ENCODE measurements around the gene CHTF18.
"Not testable (repeated sequence)": the region's sequence is repeated elsewhere in the genome, so short reads cannot be mapped to it uniquely, and the experiment has no call there.

The CHTF18 gene

DNA sequence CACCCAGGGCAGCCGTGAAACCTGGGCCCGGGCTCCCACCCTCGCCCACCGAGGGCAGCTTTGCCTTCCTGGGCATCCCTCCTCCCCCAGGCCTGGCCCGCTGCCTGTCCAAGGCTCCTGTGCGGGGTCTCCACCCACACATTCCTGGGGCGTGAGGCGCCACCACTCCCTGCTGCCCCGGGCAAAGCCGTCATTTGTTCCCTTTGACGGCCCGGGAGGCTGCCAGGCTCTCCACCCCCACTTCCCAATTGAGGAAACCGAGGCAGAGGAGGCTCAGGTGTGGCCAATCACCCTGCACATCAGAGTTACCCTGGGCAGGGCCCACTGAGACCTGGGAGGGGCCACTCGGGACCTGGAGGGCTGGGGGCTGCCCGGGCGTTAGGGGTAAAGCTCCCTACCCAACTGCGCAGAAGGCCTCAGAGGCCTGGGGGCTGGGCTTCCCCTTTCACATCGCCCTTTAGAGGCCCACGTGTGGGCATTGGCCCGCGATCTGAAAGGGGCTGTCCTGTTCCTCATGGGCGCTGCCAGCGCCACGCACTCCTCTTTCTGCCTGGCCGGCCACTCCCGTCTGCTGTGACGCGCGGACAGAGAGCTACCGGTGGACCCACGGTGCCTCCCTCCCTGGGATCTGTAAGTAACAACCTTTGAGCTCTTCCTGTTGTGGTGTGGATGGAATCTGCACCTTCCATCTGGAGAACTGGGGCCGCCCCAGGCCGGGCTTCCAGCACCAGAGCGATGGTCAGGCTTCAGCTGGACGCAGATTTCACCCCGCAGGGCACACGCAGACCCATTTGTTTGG is 27.7 kb upstream of the CHTF18 start, which contains the start of gene MSLN:
Gene MSLN (plus strand): TSS at position 190 of the 799 bp plus-strand sequence. CDS start 1,947 bp downstream, outside the sequence.
- DNase-seq, result no peak

DNA sequence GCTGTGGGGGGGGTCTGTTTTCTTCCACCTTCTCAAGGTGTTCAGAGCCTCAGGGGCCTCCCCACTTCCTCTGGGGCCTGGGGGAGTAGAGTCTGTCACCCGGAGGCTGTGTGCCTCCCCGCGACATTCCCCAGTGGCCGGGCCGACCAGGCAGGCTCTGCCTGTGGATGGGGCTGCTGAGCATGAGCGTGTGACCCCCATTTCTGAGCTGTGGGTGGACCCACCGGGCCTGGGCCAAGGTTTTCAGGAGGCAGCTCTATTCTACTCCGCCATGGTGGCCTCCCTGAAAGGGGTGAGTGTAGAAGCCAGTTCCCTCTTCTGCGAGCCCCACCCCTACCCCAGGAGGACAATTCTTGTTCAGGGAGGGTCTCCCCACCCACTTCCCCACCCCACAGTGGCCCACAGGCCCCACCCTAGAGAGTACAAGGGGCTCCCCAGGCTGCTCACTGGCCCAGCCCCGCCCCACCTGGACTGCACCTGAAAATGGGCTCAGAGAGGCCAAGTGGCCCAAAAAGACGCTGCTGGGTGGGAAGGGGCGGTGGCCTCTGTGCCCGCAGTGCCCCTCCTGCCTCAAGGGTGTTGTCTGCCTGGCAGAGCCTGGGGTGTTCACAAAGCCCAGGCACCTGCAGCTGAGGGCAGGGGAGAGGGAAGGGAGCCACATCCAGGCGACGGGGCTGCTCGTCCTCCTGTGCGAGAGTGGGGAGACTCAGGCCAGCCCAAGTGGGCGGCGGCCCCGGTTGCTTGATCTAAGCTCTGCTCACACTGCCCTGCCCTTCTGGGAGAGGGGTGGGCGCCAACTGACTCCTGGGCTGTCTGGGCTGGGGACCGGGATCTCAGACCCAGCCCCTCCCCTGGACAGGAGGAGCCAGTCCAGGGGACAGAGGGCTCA is 26.6 kb upstream of the CHTF18 start:
- DNase-seq, result no peak

DNA sequence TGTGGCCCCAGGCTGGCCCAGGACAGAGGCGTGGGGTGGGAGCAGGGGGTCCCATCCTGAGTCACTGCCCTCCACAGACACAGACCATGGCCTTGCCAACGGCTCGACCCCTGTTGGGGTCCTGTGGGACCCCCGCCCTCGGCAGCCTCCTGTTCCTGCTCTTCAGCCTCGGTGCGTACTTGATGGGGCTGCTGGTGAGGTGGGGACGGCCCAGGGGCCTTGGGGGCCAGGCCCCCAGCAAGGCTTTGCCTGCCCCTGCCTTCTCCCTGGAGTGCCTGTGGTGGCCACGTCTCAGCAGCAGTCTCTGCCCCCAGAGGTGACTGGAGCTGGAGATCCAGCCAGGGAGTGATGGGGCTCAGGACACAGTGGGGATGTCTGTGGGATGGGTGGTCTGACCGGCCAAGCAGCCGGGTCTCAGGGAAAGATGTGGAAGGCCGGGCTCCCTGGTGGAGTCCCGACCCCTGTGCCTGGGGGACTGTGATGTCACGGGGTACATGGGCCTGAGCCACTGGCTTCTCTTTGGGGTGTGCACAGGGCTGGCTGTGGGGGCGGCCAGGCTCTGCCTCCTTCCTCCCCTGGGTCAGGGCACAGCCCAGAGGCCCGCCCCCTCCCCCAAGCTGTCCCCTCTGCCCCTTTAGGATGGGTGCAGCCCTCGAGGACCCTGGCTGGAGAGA is 25.7 kb upstream of the CHTF18 start:
- DNase-seq, result no peak

DNA sequence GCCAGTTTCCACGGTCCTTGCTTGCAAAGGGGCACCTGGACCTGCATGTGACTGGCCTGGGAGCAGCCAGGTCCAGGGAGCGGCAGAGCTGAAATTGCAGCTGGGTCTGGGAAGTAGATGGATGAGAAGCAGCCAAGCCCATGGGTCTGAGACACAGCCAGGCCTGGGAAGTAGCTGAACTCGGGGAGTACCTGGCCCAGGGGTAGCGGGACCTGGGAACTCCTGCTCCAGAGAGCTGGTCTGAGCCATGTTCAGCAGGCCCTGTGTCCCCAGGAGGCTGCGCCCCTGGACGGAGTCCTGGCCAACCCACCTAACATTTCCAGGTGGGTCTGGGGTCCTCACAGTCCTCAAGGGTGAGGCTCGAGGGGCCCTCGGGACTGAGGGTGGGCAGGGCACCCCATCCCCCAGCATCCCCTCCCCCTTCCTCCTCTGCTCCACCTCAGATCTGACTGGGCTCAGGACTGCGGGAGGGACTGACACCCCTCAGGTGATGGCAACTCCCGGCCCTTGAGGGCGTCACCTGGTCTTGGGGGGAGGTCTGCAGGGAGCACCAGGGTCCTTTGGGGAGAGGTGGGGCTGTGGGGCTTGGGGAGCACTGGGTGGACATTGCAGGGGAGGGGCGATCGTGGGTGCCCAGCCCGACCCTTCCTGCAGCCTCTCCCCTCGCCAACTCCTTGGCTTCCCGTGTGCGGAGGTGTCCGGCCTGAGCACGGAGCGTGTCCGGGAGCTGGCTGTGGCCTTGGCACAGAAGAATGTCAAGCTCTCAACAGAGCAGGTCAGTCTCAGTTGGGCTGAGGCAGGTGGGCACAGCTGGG is 24.8 kb upstream of the CHTF18 start:
- DNase-seq, result no peak

DNA sequence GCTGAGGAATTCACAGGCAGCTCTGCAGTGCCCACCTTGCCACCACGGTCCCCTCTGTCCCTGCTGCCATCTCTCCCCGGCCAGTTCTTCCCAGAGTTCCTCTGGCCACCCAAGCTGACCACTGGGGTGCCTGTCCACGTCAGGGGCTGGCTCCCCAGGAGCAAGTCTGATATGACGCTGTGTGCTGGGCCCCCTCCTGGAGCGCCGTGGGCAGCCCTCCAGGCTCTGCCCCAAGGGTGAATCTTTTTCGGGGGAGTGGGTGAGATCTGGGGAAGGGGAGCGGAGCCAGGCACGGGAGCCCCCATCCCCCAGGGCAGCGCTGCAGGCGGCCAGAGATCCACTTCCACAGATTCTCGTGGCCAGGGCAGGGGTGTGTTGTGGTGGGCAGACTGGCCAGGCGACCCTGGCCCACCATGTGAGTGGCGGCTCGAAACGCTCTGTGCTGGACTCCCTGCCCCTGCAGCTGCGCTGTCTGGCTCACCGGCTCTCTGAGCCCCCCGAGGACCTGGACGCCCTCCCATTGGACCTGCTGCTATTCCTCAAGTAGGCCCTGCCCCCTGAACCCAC is 24.2 kb upstream of the CHTF18 start:
- no peak for DNase-seq

DNA sequence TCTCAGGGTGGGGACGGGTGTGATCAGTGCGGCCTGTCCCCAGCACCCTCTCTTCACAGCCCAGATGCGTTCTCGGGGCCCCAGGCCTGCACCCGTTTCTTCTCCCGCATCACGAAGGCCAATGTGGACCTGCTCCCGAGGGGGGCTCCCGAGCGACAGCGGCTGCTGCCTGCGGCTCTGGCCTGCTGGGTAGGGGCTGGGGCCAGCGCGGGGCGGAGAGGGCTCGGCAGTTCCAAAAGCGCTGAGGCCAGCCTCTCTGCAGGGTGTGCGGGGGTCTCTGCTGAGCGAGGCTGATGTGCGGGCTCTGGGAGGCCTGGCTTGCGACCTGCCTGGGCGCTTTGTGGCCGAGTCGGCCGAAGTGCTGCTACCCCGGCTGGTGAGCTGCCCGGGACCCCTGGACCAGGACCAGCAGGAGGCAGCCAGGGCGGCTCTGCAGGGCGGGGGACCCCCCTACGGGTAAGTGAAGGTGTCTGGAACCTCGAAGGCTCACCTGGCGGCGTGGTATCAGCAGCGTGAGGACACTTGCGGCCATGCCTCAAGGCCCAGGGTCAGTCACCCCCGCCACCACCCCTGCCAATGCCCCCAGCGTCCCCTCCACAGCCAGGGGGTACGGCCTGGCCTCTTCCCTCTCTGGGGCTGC is 23.5 kb upstream of the CHTF18 start:
- DNase-seq, result no peak

DNA sequence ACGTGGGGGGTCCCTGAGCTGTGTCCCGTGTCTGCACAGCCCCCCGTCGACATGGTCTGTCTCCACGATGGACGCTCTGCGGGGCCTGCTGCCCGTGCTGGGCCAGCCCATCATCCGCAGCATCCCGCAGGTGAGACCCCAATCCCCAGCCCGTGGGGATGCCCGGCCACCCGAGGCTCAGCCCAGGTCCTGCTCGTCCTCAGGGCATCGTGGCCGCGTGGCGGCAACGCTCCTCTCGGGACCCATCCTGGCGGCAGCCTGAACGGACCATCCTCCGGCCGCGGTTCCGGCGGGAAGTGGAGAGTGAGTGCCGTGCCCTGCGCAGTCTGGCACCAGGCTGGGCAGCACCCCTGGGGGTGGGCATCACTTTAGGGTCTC is 22.9 kb upstream of the CHTF18 start:
- no peak for DNase-seq

DNA sequence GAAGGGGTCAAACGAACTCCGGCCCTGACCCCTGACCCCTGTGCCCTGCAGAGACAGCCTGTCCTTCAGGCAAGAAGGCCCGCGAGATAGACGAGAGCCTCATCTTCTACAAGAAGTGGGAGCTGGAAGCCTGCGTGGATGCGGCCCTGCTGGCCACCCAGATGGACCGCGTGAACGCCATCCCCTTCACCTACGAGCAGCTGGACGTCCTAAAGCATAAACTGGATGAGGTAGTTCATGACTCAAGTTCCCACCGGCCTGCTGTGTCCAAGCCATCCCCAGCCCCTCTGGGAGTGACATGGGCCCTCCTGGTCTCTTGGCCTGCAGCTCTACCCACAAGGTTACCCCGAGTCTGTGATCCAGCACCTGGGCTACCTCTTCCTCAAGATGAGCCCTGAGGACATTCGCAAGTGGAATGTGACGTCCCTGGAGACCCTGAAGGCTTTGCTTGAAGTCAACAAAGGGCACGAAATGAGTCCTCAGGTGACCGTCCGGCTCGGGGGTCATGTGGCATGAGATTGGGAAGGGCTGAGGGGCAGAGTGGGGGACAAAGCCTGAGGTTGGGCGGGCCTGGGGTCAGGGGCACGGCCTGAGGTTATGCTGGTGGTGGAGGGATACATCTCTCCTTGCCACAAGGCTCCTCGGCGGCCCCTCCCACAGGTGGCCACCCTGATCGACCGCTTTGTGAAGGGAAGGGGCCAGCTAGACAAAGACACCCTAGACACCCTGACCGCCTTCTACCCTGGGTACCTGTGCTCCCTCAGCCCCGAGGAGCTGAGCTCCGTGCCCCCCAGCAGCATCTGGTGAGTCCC is 22.2 kb upstream of the CHTF18 start:
- DNase-seq, result no peak

DNA sequence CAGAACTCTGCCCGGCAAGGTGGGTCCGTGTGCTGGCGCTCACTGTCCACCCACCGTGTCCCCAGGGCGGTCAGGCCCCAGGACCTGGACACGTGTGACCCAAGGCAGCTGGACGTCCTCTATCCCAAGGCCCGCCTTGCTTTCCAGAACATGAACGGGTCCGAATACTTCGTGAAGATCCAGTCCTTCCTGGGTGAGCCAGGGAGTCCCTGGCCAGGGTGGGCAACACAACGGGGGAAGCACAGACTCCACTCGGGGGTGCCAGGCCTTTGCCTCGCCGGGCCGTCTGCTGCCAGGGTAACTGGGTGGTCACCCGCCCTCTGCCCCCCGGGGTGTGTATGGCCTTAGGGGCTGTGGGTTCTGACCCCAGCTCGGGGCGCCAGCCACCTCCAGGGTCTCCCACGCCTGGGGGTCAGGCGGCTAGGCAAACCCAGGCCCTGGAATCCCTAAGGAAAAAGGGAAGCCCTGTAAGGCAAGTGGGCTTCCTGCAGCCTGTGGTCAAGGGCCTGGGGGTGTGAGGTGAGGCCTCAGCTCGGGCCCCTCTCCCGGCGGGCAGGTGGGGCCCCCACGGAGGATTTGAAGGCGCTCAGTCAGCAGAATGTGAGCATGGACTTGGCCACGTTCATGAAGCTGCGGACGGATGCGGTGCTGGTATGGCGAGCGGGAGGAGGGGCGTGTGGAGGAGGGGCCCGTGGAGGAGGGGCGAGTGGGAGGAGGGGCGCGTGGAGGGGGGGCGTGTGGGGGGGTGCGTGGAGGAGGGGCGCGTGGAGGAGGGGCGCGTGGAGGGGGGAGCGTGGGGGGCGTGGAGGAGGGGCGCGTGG is 21.4 kb upstream of the CHTF18 start:
- DNase-seq, result no peak

DNA sequence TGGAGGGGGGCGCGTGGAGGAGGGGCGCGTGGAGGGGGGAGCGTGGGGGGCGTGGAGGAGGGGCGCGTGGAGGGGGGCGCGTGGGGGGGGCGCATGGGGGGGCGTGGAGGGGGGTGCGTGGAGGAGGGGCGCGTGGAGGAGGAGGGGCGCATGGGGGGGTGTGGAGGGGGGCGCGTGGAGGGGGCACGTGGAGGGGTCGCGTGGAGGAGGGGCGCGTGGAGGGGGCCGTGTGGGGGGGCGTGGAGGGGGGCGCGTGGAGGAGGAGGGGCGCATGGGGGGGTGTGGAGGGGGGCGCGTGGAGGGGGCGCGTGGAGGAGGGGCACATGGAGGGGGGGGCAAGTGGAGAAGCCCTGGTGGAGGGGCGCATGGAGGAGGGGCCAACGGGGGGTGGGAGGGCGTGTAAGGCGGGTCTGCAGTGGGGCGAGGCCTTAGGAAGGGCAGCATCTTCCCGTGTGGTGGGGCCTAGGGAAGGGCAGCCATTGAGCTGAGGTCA is 20.6 kb upstream of the CHTF18 start:
- no peak for DNase-seq

DNA sequence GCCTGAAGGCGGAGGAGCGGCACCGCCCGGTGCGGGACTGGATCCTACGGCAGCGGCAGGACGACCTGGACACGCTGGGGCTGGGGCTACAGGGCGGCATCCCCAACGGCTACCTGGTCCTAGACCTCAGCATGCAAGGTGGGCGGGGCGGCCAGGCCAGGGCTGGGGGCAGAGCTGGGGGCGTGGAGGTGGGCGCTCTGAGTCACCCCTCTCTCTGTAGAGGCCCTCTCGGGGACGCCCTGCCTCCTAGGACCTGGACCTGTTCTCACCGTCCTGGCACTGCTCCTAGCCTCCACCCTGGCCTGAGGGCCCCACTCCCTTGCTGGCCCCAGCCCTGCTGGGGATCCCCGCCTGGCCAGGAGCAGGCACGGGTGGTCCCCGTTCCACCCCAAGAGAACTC is 20.0 kb upstream of the CHTF18 start:
- no peak for DNase-seq

DNA sequence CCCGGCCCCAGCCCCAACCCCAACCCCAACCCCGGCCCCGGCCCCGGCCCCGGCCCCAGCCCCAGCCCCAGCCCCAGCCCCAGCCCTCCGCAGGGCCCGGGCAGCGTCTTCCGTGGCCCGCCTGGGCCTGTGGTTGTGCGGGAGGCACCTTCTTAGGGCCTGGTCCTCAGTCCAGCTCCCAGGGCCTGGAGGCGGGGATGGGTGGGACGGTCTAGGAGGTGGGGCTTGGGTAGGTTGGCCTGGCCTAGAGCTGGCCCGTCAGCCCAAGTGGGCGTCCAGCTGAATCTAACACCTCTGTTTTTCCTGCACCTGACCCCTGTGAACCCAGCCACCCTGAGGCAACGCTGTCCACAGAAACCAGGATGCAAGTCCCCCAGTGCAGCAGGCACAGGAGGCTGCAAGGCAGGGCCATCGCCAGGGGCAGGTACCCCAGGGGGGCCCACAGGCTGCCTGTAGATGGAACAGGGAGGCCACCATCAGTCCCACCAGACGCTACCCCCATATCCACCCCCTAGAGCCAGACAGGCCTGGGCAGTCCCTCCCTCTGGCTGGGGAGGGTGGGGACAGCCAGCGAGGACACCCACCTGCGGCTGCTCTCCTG is 19.1 kb upstream of the CHTF18 start:
- DNase-seq, result no peak

DNA sequence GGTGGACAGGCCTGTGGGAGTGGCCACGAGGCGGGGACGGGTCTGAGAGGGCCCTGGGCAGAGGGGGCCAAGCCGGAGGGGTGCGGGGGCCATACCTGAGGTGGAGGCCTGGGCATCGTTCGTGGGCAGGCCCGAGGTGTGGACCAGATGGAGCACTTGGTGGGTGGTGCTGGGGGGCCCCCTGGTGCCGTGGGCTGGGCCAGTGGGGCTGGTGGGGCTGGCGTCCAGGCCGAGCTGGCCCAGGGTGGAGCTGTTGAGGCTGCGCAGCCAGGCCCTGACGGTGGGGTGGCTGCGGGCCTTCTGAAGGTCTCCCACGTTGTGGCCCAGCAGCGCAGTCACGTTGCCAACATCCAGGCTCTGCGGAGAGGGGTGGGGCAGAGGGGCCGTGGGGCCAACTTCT is 18.5 kb upstream of the CHTF18 start:
- no peak for DNase-seq

DNA sequence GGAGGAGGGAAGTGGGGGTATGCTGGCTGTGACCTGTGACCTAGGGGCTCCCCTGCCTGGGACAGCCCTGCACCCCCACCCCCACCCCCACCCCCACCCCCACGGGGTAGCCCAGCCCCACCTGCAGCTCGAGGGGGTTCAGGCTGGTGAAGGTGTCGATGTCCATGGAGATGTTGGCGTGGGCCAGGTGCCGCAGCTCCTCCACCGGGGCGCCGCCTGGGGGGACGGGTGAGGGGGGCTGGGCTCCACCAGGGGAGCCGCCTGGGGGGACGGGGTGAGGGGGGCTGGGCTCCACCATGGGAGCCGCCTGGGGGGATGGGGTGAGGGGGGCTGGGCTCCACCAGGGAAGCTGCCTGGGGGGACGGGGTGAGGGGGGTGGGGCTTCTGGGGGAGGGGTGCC is 18.0 kb upstream of the CHTF18 start:
- no peak for DNase-seq

DNA sequence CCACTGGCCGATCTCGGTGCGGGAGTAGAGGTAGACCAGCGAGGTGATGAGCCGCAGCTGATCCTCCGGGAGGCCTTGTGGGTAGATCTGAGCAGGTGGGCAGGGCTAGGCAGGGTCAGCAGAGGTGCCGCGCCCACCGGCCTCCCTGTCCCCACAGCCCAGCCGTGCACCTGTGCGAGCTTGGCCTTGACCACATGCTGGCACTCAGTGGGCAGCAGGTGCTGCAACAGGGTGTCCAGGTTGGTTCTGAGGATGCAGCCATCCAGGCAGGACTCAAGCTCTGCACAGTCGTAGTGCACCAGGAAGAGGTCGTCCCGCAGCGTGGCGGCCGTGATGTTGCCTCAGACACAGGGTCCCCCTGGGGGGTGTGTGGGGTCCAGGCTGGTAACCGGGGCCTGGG is 15.5 kb upstream of the CHTF18 start:
- no peak for DNase-seq

DNA sequence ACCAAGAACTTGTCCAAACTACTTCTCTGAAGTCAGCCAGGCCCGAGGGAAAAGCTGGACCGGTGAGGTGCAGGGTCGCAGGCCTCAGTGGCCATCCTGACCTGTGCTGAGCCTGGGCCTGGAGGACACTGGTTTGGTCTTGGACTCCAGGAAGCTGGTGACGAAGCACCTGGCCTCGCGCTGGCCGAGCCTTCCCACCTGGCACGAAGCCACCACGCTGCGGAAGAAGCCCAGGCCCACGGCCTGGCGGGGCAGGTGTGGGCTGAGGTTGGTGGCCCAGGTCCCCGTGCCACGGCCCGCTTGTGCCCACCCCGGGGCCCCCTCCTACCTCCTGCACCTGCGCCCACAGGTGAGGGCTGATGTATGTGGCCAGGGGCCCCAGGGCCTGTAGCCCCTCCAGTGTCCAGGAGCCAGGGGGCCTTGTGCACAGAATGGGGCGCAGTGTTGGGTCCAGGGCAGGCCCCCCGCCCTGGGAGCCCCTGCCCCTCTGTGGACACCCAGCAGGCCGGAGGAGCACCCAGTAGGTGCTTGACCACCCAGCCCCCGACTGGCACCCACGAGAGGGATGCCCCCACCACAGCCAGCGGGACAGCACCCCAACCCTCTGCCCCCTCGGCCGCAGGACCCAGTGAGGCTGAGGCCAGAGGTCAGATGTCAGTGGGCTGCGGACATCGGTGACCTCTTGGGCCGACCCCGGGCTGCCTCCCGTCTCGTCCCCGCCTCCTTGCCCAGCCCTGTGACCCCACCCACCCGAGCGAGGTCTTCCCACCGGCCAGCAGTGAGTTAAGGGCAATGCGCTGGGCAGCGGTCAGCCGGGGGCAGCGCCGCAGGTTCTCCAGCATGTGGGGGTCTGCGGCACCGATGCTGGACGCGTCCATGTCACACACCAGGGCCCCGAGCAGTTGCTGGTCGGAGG is 14.1 kb upstream of the CHTF18 start:
- DNase-seq, result no peak

DNA sequence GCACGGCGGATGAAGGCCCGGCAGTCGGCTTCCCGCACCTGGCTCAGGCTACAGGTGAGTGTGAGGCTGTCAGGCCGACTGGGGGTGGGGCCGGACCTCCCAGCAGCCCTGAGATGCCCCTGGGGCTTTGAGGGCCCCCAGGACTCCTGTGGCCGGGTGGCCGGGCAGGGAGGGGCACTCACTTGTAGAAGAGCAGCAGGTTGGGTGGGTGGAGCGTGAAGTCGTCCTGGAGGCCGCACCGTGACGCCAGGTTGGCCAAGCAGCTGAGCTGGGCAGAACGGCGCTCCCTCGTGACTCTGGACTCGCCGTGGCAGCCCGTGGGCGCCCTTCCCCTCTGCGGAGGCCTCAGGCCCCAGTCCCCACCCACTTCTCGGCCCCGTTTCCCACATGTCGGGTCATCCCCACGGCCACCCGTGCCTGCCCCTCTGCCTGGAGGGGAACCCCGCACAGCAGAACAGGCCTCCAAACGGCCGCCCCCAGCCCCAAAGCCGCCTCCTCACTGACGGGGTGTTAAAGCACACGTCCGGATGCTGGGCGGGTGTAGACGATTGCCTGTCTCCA is 13.1 kb upstream of the CHTF18 start:
- DNase-seq, result no peak

DNA sequence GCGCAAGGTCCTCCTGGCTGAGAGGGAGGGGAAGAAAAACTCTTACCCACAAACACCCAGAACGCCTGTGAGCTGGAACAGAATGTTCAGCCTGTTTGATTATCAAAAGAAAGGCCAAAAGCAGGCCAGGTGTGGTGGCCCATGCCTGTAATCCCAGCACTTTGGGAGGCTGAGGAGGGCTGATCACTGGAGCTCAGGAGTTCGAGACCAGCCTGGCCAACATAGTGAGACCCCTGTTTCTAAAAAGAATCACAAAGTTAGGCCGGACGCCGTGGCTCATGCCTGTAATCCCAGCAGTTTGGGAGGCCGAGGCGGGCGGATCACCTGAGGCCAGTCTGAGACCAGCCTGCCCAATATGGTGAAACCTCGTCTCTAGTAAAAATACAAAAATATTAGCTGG is 12.1 kb upstream of the CHTF18 start:
- DNase-seq, result not testable (repeated sequence)
